ENCODE results near the gene CLDN1. TPM values are rescaled to one million over a fixed set of nuclear protein-coding genes. Genes with fewer than 3 reads are reported as not detected.

Gene CLDN1
- total and polyA plus RNA-seq, 2 of the 13 experiments (the other 11 are each of a cell fraction or from before 2014, with no cell fraction given) = 42.7 to 51.6 TPM

DNA sequence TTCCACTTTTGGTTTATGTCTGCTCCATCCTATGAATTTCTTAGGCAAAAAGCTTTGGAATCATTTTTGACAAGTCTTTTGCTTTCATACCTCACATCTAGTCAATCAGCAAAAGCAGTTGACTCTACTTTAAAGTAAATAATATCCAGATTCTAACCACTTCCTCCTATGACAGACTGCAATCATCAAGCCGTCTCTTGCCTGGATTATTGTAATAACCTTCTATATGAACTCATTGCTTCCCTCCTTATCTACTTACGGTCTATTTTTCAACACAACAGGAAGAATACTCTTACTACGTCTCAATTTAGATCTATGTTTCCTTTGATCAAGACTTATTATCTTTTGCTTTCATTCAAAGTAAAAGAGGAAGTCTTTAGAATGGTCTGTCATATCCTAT is 20.7 kb downstream of the CLDN1 start:
- Histone ChIP-seq H3K4me3 (replicated peaks in 1 of 3; ENCODE audit: insufficient read depth in 1 of 3, low read depth in 2 of 3, low read length in 3 of 3) (no peak overlapping the region), H2AFZ (ENCODE audit: low read length) (no peak overlapping the region), H3K79me2 (ENCODE audit: insufficient read depth, low read length) (no peaks in the 10 kb centered on the region), H3K4me2 (ENCODE audit: low read depth, low read length) (no peak overlapping the region), H3K9me3 (ENCODE audit: low read length) (no peaks in the 10 kb centered on the region), H4K20me1 (ENCODE audit: insufficient read depth, low read length) (no peaks in the 10 kb centered on the region), H3K36me3 (replicated peaks in 1 of 2; ENCODE audit: control insufficient read depth in 1 of 2, insufficient read depth in 2 of 2, low read length in 2 of 2) (no peaks in the 10 kb centered on the region; a peak in 1 of 5 replicates), H3K27ac (ENCODE audit: extremely low read length, insufficient read depth, low read length) (no peak overlapping the region), H3K9ac (ENCODE audit: insufficient read depth, low read depth, low read length) (no peak overlapping the region), H3K27me3 (ENCODE audit: control insufficient read depth in 1 of 2, insufficient read depth in 2 of 2, low read length in 2 of 2) (no peaks in the 10 kb centered on the region), H3K4me1 (ENCODE audit: insufficient read depth, low read length) (peaks cover 32% of the 10 kb centered on the region)
- BruUV-seq (replicated peaks) = no TSS peak
- WGBS (ENCODE audit: low lambda C conversion rate) = 94% methylated on average over 3 of the region's 3 CpGs
- no peak for TF ChIP-seq ZEB1 (IDR thresholded peaks at IDR 0.05; ENCODE audit: insufficient replicate concordance, low read depth)
- TF ChIP-seq MZF1 (CRISPR knock-in tag; IDR thresholded peaks at IDR 0.05; ENCODE audit: borderline replicate concordance) = no peak
- TF ChIP-seq ISL2 (CRISPR knock-in tag; IDR thresholded peaks at IDR 0.05) = no peak
- no peak for TF ChIP-seq ZZZ3 (CRISPR knock-in tag; IDR thresholded peaks at IDR 0.05; ENCODE audit: borderline replicate concordance)
- TF ChIP-seq ZNF124 (CRISPR knock-in tag; IDR thresholded peaks at IDR 0.05) = no peak
- TF ChIP-seq MYNN (CRISPR knock-in tag; IDR thresholded peaks at IDR 0.05; ENCODE audit: low read depth) = no peak
- TF ChIP-seq SP4 (CRISPR knock-in tag; IDR thresholded peaks at IDR 0.05) = no peak
- no peak for TF ChIP-seq PHB2 (IDR thresholded peaks at IDR 0.05; ENCODE audit: partially characterized antibody)
- no peak for TF ChIP-seq CCDC6 (CRISPR knock-in tag; IDR thresholded peaks at IDR 0.05)
- no peak for TF ChIP-seq MEIS2 (CRISPR knock-in tag; IDR thresholded peaks at IDR 0.05)
- TF ChIP-seq PLRG1 (conservative IDR thresholded peaks at IDR 0.05) = no peak
- no peak for TF ChIP-seq CAMTA2 (CRISPR knock-in tag; IDR thresholded peaks at IDR 0.05; ENCODE audit: borderline replicate concordance)
- no peak for TF ChIP-seq ZNF460 (CRISPR knock-in tag; IDR thresholded peaks at IDR 0.05; ENCODE audit: borderline replicate concordance)
- TF ChIP-seq NR2C2 (CRISPR knock-in tag; IDR thresholded peaks at IDR 0.05; ENCODE audit: borderline replicate concordance) = no peak
- TF ChIP-seq, protein P1, sequence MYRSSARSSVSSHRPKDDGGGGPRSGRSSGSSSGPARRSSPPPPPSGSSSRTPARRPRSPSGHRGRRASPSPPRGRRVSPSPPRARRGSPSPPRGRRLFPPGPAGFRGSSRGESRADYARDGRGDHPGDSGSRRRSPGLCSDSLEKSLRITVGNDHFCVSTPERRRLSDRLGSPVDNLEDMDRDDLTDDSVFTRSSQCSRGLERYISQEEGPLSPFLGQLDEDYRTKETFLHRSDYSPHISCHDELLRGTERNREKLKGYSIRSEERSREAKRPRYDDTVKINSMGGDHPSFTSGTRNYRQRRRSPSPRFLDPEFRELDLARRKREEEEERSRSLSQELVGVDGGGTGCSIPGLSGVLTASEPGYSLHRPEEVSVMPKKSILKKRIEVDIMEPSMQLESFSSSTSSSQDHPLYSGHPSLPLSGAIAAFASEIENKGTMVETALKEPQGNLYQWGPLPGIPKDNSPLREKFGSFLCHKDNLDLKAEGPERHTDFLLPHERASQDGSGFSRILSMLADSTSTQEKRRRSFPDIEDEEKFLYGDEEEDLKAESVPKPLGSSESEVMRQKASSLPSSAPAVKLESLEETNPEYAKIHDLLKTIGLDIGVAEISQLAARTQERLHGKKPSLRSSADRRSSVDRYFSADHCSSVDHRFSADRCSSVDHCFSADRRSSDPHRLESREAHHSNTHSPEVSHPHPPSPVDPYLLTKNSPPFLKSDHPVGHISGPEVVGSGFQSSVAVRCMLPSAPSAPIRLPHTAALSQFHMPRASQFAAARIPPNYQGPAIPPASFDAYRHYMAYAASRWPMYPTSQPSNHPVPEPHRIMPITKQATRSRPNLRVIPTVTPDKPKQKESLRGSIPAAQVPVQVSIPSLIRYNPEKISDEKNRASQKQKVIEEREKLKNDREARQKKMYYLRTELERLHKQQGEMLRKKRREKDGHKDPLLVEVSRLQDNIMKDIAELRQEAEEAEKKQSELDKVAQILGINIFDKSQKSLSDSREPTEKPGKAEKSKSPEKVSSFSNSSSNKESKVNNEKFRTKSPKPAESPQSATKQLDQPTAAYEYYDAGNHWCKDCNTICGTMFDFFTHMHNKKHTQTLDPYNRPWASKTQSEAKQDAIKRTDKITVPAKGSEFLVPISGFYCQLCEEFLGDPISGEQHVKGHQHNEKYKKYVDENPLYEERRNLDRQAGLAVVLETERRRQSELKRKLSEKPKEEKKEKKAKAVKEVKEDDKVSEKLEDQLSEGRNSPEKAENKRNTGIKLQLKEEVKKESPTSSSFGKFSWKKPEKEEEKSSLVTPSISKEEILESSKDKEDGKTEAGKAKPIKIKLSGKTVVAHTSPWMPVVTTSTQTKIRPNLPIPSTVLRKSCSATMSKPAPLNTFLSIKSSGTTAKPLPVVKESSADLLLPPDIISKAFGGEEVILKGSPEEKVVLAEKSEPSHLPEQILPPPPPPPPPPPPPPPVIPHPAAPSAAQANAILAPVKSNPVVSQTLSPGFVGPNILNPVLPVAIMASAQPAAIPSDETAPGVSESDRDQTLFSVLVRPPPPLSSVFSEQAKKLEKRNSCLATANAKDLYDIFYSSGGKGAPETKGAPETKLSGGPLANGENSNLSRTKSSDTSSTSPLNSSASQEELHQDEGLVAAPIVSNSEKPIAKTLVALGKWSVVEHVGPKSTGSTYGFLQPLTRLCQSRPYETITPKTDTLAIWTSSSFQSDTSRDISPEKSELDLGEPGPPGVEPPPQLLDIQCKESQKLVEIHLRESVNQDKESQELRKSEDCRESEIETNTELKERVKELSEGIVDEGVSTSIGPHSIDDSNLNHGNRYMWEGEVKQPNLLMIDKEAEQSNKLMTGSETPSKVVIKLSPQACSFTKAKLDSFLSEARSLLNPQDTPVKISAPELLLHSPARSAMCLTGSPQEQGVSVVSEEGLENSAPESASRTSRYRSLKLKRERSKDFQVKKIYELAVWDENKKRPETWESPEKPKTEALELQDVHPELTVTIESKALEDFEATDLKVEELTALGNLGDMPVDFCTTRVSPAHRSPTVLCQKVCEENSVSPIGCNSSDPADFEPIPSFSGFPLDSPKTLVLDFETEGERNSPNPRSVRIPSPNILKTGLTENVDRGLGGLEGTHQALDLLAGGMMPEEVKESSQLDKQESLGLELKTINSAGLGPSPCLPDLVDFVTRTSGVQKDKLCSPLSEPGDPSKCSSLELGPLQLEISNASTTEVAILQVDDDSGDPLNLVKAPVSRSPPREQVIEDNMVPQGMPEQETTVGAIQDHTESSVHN (CRISPR knock-in tag; IDR thresholded peaks at IDR 0.05) = no peak
- TF ChIP-seq ZNF850 (CRISPR knock-in tag; conservative IDR thresholded peaks at IDR 0.05) = no peak
- TF ChIP-seq NKX3-1 (CRISPR knock-in tag; IDR thresholded peaks at IDR 0.05) = no peak
- no peak for TF ChIP-seq MED8 (CRISPR knock-in tag; IDR thresholded peaks at IDR 0.05; ENCODE audit: insufficient replicate concordance)
- no peak for TF ChIP-seq ZNF335 (CRISPR knock-in tag; IDR thresholded peaks at IDR 0.05)
- no peak for TF ChIP-seq HNF4A (CRISPR knock-in tag; IDR thresholded peaks at IDR 0.05)
- ChIA-PET POLR2A (no interaction called here), CTCF (ENCODE audit: low intra/inter-chr PET ratio, low total read pairs) (no interaction called here)
- in situ Hi-C loops (cut with HindIII; ENCODE audit: extremely low pct_ligation_motif_present, low pct_unique_long_range_greater_than_20kb) (no loop called here), intact Hi-C loops (cut with micrococcal nuclease; ENCODE audit: unreplicated experiment) (no loop called here)
- FAIRE-seq (no peak), DNase-seq (ENCODE audit: low spot score) (no peak), ATAC-seq (no peak)
